ENCODE results near the gene MYH11. TPM values are rescaled to one million over a fixed set of nuclear protein-coding genes. Genes with fewer than 3 reads are reported as not detected.

MYH11 gene
- polyA plus RNA-seq, 3 donors, result 0.06 TPM; not detected in 2

- Mint-ChIP-seq H3K36me3 (no peaks in the 10 kb centered on the region), H3K27ac (peak overlapping the region in 1 of 7 donors; percentile 15), H3K9me3 (peaks cover 7 to 13% (median 11%) of the 10 kb centered on the region in 7 donors), H3K4me1 (peaks cover 3% of the 10 kb centered on the region), H3K4me3 (no peak overlapping the region), H3K27me3 (ENCODE audit: low read depth in 3 of 3) (peaks cover 0 to 2% (median 1%) of the 10 kb centered on the region in 3 donors)
- H2AFZ ChIP-seq (ENCODE audit: insufficient read depth, low read depth, low read length, poor library complexity, severe bottlenecking), result no peak overlapping the region
- H4K20me1 ChIP-seq (ENCODE audit: insufficient read depth, low read length), result no peaks in the 10 kb centered on the region
- H3K4me2 ChIP-seq (replicated peaks; ENCODE audit: extremely low read depth, low read length, poor library complexity, severe bottlenecking), result no peak overlapping the region
- H3K27me3 ChIP-seq (ENCODE audit: control insufficient read depth in 2 of 2, insufficient read depth in 2 of 2, low read length in 2 of 2), result no peaks in the 10 kb centered on the region
- DNase-seq, result no peak
- H3K79me2 ChIP-seq (ENCODE audit: insufficient read depth, low read length), result no peaks in the 10 kb centered on the region
- no peak overlapping the region for H3K27ac ChIP-seq (ENCODE audit: low read depth in 1 of 2, low read length in 2 of 2)
- no peak for TF ChIP-seq CTCF (IDR thresholded peaks at IDR 0.05)
- no peak overlapping the region for H3K4me3 ChIP-seq (replicated peaks in 1 of 3; ENCODE audit: low read depth in 2 of 3, low read length in 3 of 3)
- WGBS (ENCODE audit: insufficient coverage), result no CpG with 5 or more reads among the region's 1 CpG
- no peaks in the 10 kb centered on the region for H3K36me3 ChIP-seq (replicated peaks in 1 of 2; ENCODE audit: control insufficient read depth in 1 of 2, insufficient read depth in 2 of 2, low read length in 2 of 2)
- intact Hi-C loops (cut with micrococcal nuclease), result no loop called here
- H3K9ac ChIP-seq (ENCODE audit: insufficient read depth, low read length, poor library complexity, severe bottlenecking), result no peak overlapping the region
- no peaks in the 10 kb centered on the region for H3K4me1 ChIP-seq (ENCODE audit: control insufficient read depth in 1 of 2, insufficient read depth in 2 of 2, low read length in 2 of 2)
- peaks cover 6 to 11% of the 10 kb centered on the region in 2 donors for H3K9me3 ChIP-seq (replicated peaks in 1 of 2; ENCODE audit: control insufficient read depth in 1 of 2, insufficient read depth in 1 of 2, low read length in 2 of 2)
Observed at GRCh38 chr16:15795615-15796014, 61.2 kb downstream of the MYH11 start.

GRCh38 chr16:15792563-15792971, 64.3 kb downstream of the MYH11 start:
- no peak overlapping the region for H3K4me2 ChIP-seq (replicated peaks; ENCODE audit: extremely low read depth, low read length, poor library complexity, severe bottlenecking)
- 100% methylated on average over 2 of the region's 5 CpGs for WGBS (ENCODE audit: insufficient coverage)
- TF ChIP-seq CTCF (IDR thresholded peaks at IDR 0.05), result no peak

More at GRCh38 chr16:15792563-15792971, 64.3 kb downstream of the MYH11 start:
- peaks cover 0 to 4% (median 1%) of the 10 kb centered on the region in 3 donors for H3K27me3 Mint-ChIP-seq (ENCODE audit: low read depth in 3 of 3)
- H3K4me1 ChIP-seq (ENCODE audit: control insufficient read depth in 1 of 2, insufficient read depth in 2 of 2, low read length in 2 of 2), result no peaks in the 10 kb centered on the region
- H3K4me1 Mint-ChIP-seq, result peaks cover 12% of the 10 kb centered on the region
- H3K27me3 ChIP-seq (ENCODE audit: control insufficient read depth in 2 of 2, insufficient read depth in 2 of 2, low read length in 2 of 2), result no peaks in the 10 kb centered on the region
- DNase-seq, result no peak
- no peak overlapping the region for H2AFZ ChIP-seq (ENCODE audit: insufficient read depth, low read depth, low read length, poor library complexity, severe bottlenecking)
- H3K27ac Mint-ChIP-seq, result no peak overlapping the region
- peaks cover 4 to 13% (median 10%) of the 10 kb centered on the region in 7 donors for H3K9me3 Mint-ChIP-seq
- H3K9ac ChIP-seq (ENCODE audit: insufficient read depth, low read length, poor library complexity, severe bottlenecking), result no peak overlapping the region
- H3K4me3 ChIP-seq (replicated peaks in 1 of 3; ENCODE audit: low read depth in 2 of 3, low read length in 3 of 3), result no peak overlapping the region
- H3K9me3 ChIP-seq (replicated peaks in 1 of 2; ENCODE audit: control insufficient read depth in 1 of 2, insufficient read depth in 1 of 2, low read length in 2 of 2), result peaks cover 6 to 11% of the 10 kb centered on the region in 2 donors
- no peak overlapping the region for H3K27ac ChIP-seq (ENCODE audit: low read depth in 1 of 2, low read length in 2 of 2)
- H3K36me3 Mint-ChIP-seq, result no peaks in the 10 kb centered on the region
- no peaks in the 10 kb centered on the region for H4K20me1 ChIP-seq (ENCODE audit: insufficient read depth, low read length)
- H3K79me2 ChIP-seq (ENCODE audit: insufficient read depth, low read length), result no peaks in the 10 kb centered on the region
- H3K4me3 Mint-ChIP-seq, result no peak overlapping the region
- intact Hi-C loops (cut with micrococcal nuclease), result no loop called here
- H3K36me3 ChIP-seq (replicated peaks in 1 of 2; ENCODE audit: control insufficient read depth in 1 of 2, insufficient read depth in 2 of 2, low read length in 2 of 2), result no peaks in the 10 kb centered on the region
